ENCODE results near the gene FBXW2.

FBXW2 gene

GRCh38 chr9:120740132-120740531 lies 53.1 kb downstream of the FBXW2 start:
- TF ChIP-seq CTCF (conservative IDR thresholded peaks at IDR 0.05; ENCODE audit: low read length) (no peak), EZH2phosphoT487 (IDR thresholded peaks at IDR 0.05; ENCODE audit: borderline replicate concordance) (no peak)
- Histone ChIP-seq H3K9me3 (ENCODE audit: insufficient read depth, low read depth, low read length) (no peaks in the 10 kb centered on the region), H3K4me2 (ENCODE audit: low read depth, low read length, poor library complexity, severe bottlenecking) (no peak overlapping the region), H3K4me3 (ENCODE audit: low read length, poor library complexity, severe bottlenecking) (no peak overlapping the region), H2AFZ (ENCODE audit: low read length) (no peak overlapping the region), H3K9me2 (replicated peaks; ENCODE audit: low read depth, low read length) (no peaks in the 10 kb centered on the region), H3K36me3 (ENCODE audit: insufficient read depth, low read length) (no peaks in the 10 kb centered on the region), H4K20me1 (ENCODE audit: insufficient read depth, low read length, poor library complexity, severe bottlenecking) (no peaks in the 10 kb centered on the region), H3K4me1 (ENCODE audit: insufficient read depth, low read length, poor library complexity, severe bottlenecking) (no peaks in the 10 kb centered on the region), H3K9ac (ENCODE audit: low read depth, low read length, poor library complexity, severe bottlenecking) (no peak overlapping the region), H3F3A (ENCODE audit: low read depth) (no peaks in the 10 kb centered on the region), H3K27me3 (ENCODE audit: insufficient read depth, low read length, poor library complexity, severe bottlenecking) (no peaks in the 10 kb centered on the region), H3K79me2 (ENCODE audit: insufficient read depth, low read length) (no peaks in the 10 kb centered on the region)

- Histone ChIP-seq H3F3A (ENCODE audit: low read depth) (no peaks in the 10 kb centered on the region), H3K4me3 (ENCODE audit: low read length, poor library complexity, severe bottlenecking) (no peak overlapping the region), H3K36me3 (ENCODE audit: insufficient read depth, low read length) (no peaks in the 10 kb centered on the region), H2AFZ (ENCODE audit: low read length) (no peak overlapping the region), H3K4me2 (ENCODE audit: low read depth, low read length, poor library complexity, severe bottlenecking) (no peak overlapping the region), H3K9me2 (replicated peaks; ENCODE audit: low read depth, low read length) (no peaks in the 10 kb centered on the region), H3K9me3 (ENCODE audit: insufficient read depth, low read depth, low read length) (no peaks in the 10 kb centered on the region), H4K20me1 (ENCODE audit: insufficient read depth, low read length, poor library complexity, severe bottlenecking) (no peaks in the 10 kb centered on the region), H3K27me3 (ENCODE audit: insufficient read depth, low read length, poor library complexity, severe bottlenecking) (no peaks in the 10 kb centered on the region), H3K9ac (ENCODE audit: low read depth, low read length, poor library complexity, severe bottlenecking) (no peak overlapping the region), H3K4me1 (ENCODE audit: insufficient read depth, low read length, poor library complexity, severe bottlenecking) (no peaks in the 10 kb centered on the region), H3K79me2 (ENCODE audit: insufficient read depth, low read length) (no peaks in the 10 kb centered on the region)
- TF ChIP-seq CTCF (conservative IDR thresholded peaks at IDR 0.05; ENCODE audit: low read length) (no peak), EZH2phosphoT487 (IDR thresholded peaks at IDR 0.05; ENCODE audit: borderline replicate concordance) (no peak)
Observed at GRCh38 chr9:120737416-120738165, 55.6 kb downstream of the FBXW2 start.

GRCh38 chr9:120736881-120737280 lies 56.3 kb downstream of the FBXW2 start:
- no peaks in the 10 kb centered on the region for H4K20me1 ChIP-seq (ENCODE audit: insufficient read depth, low read length, poor library complexity, severe bottlenecking)
- no peaks in the 10 kb centered on the region for H3F3A ChIP-seq (ENCODE audit: low read depth)
- no peaks in the 10 kb centered on the region for H3K9me2 ChIP-seq (replicated peaks; ENCODE audit: low read depth, low read length)
- no peaks in the 10 kb centered on the region for H3K27me3 ChIP-seq (ENCODE audit: insufficient read depth, low read length, poor library complexity, severe bottlenecking)
- H3K9ac ChIP-seq (ENCODE audit: low read depth, low read length, poor library complexity, severe bottlenecking), result no peak overlapping the region
- H3K4me3 ChIP-seq (ENCODE audit: low read length, poor library complexity, severe bottlenecking), result no peak overlapping the region
- TF ChIP-seq CTCF (conservative IDR thresholded peaks at IDR 0.05; ENCODE audit: low read length) (no peak), EZH2phosphoT487 (IDR thresholded peaks at IDR 0.05; ENCODE audit: borderline replicate concordance) (no peak)
- no peak overlapping the region for H2AFZ ChIP-seq (ENCODE audit: low read length)
- no peaks in the 10 kb centered on the region for H3K4me1 ChIP-seq (ENCODE audit: insufficient read depth, low read length, poor library complexity, severe bottlenecking)
- no peaks in the 10 kb centered on the region for H3K79me2 ChIP-seq (ENCODE audit: insufficient read depth, low read length)
- H3K36me3 ChIP-seq (ENCODE audit: insufficient read depth, low read length), result no peaks in the 10 kb centered on the region
- H3K4me2 ChIP-seq (ENCODE audit: low read depth, low read length, poor library complexity, severe bottlenecking), result no peak overlapping the region
- H3K9me3 ChIP-seq (ENCODE audit: insufficient read depth, low read depth, low read length), result no peaks in the 10 kb centered on the region

All from Loucy (cell line).